Hippocampal formation (tissue), 2 donors: ENCODE results near the gene ZBTB20.
A peak's percentile ranks its signal among the peaks of the same experiment; 100 is the strongest.

Experiments used
- DNase-seq, 2 donors: peaks; one replicate each; lab custom pipeline; 2025; lab: John Stamatoyannopoulos, UW

The ZBTB20 gene

DNA sequence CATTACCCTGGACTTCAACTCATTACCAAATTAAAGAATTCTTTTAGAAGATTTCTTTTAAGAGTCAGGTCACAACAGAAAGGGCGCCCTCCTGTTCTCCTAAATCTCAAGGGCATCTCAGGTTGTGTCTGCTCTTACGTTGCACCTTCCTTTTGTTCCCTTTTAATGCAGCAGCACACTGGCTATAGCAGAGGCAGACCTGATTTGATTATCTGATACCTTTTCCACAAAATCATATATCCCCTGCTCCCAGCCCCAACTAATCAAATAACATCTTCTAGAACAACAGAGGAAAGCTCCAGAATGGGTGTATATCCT lies 813.2 kb downstream of the ZBTB20 start:
- no peak for DNase-seq

DNA sequence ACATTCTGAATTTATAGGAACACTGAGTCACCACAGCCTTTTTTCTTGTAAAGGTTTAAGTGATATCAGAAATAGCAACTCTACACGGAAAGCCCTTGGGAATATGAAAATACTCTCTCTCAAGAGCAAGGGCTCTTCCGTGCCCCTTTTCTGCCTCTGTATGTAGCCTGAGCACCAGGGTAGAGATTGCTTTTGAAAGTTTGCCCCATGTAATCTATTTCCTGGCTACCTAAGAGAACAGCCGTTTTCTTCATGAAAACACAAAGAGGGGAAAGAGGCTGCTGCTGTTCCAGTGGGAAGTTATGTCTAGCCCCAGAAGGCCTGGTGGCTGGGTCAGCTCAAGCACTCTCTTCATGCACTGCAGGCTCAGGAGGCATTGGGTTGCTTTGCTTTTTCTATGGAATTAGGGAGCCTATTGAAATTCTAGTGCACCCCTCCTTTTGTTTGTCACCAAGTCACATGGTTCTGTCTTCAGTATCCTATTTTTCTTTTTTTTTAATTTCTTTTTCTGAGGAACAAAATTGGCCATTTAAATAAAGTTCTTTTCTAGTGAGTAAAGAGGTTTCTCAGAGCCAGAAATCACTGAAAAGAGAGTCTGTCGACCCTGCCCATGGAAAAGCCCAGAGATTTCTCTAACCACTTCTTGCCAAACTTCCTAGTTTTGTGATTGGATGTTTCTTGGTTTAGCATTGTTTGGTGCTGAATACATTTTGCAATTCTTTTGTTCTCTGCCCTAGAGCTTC lies 813.7 kb downstream of the ZBTB20 start:
- peak in 1 of 2 donors; percentile 91 for DNase-seq

DNA sequence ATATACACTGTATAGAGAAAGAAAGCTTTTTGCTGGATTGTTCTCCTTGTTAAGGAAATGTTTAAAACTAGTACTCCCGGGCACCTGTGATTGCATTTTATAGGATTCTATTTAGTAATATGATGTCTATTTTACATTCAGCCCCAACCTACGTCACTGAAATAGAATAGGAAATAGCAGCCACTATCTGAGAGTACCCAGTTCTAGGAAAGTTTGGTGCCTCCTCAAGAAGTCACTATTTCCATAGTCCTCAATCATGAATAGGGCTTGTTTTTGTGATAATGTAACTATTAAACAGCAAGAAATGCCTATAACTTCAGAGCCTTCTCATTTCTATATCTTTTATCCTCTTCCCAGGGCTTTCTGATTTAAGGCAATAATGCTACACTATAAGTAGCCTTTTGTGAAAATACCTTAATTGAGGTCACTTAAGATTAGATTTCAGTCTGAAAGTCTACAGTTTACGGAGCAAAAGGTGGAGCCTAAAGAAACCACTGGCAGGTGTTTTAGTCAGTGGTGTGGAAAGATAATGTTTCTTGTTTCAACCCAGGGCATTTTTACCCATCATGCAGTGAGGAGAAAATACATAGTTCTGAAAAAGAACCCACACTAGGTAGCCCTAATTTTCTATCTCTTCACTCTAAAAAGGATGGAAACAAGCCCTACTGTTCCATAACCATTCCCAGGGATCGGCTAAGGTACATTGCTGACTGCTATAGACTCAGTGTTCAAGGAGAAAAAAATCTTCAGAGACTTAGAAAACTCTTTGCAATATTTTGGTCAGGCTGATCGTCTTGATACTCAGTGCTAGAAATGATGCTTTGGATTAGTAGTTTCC lies 814.5 kb downstream of the ZBTB20 start:
- no peak for DNase-seq

DNA sequence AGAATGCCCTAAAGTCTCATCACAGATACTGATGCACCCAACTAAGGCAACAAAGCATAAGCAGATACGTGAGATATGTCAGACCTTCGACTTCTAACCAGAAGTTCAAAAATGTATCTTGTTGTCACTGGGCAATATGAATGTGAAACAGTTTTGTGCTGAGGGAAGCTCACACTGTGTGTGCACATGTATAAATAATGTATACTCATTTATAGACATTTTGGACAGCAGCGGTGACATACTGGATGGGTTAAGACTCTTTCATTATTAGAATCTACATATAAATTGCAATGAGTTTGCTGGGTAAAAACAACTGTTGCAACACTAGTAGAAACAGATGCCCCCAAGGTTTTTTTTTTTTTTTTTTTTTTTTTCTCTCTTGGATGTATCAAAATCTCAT lies 815.4 kb downstream of the ZBTB20 start:
- DNase-seq = no peak

DNA sequence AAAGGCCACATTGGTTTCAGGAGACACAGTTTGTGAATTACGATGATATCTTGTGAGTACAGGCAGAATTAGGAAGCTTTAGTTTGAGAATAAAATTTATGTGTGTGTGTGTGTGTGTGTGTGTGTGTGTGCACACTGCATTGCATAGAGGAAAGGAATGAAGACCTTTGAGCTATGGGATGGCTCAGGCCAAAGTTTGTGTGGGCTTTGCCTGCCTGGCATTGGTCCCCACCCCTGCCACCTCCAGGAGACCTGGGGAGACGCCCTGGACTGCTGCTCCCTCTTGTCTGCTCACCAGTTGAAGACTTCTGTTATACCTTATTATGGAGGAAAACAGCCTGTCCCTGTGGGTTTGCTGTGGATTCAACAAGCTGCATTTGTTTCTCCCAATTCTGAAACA lies 816.1 kb downstream of the ZBTB20 start:
- DNase-seq = no peak

DNA sequence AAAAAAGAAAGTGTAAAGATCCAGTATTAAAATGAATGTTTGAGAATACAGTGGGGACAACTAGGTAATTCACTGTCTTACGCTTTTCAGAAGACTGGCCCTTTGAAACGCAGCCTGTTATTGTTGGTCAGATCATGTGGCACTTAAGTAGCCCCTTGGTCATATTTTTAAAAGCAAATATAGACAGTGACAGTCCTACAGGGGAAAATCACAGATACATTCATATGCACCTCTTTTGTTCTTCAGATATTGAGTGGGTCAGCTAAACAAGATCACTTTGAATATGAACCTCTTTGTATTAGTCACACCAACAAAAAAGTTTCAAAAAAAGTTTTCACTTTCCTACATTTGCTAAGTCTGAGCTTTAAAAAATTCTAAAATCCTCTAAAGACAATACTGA lies 817.3 kb downstream of the ZBTB20 start:
- DNase-seq = no peak

DNA sequence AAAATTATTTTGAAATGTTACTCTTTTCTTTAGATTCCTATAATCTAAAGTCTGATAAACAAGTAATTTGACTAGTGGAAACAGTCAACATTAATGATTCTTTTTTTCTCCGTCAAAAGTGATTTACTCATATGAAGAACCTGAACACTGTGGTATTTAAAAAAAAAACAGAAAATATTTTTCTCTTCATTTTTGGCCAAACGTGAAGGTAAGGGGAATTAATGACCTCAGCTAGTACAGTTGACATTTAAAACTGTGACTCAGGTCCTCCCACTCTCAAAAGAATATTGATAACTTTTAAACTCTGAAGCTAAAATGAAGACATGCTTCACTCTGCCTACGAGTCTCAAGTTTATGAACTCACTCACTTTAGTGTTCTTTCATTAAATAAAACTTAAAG lies 818.7 kb downstream of the ZBTB20 start:
- no peak for DNase-seq

DNA sequence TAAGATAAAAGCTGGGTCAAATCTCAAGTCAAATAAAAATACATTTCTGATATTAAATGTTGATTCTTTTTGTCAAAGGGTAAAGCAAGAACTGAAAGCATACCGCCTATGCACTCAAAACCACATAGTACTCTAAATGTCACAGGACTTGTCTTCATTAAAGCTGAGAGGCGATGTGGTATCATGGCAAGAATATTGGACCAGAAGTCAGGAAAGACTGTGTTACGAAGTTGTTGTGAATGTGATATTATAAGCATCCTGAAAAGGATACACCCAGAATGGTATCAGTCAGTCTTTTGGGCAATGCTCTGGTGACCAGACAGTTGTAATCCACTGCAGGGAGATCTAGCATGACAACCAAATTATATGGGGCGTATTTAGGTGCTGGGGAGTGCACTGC lies 819.4 kb downstream of the ZBTB20 start:
- DNase-seq = no peak

DNA sequence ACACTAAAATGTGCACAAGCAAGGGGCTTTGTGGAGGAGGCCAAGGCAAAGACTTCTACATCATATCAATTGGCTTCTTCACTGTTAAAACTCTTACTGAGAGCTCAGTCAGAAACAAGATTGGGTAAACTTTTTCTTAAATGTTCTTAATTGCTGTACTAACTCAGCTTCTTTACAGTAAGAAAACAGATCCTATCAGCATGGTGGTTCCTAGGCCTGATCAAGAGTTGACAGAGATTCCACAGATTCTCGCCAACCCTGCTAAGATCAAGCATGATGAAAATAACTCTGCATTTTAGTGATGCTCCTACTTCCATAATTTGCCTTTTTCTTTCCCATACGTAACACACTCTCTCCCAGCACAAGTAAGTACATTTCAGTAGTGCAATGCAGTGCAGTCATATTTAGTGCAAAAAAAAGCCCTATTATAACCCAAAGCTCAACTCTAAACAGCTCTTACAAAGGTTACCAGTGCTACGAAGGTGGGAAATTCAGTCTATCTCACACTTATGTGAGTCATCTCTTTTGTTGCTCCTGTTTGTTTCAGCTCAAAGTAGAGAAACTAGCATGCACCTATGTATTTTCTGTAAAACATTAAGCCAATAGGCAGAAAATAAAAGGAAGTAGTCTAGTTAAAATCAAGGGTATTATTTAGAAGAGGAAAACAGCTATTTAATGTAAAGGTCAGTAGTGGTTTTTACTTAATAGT lies 823.4 kb downstream of the ZBTB20 start:
- DNase-seq = no peak

DNA sequence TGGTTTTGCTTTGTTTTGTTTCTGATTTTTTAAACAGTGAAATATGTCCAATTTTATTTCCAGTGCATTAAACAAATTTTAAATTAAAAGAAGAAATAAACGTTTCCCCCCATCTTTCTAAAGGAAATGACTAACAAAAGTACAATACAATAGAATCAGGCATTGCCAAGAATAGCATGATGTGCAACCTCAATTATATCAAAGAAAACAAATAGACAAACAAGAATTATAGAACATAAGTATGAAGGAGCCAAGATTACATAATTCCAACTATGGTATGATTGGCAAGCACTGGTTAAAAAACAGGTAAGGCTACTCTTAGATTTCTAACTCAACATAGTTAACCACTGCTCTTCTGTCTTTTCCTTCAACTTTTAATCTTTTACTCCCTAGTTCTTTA lies 826.8 kb downstream of the ZBTB20 start:
- no peak for DNase-seq

DNA sequence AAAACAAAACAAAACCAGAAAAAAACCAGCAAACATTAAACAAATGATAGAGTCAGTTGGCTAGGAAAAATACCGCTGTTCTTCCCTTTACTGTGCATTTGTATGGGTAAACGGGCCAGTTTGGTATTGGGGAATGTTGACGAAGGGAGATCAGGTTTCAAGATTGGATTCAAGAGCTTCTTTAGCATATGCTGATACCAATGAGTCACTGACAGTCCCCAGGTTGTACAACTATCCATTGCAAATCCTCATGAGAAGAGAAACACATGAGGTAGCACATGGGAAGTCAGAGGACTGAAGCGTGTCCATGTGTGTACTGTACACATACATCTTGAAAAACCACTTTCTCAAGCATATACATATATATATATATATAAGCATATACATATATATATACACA lies 827.6 kb downstream of the ZBTB20 start:
- no peak for DNase-seq

DNA sequence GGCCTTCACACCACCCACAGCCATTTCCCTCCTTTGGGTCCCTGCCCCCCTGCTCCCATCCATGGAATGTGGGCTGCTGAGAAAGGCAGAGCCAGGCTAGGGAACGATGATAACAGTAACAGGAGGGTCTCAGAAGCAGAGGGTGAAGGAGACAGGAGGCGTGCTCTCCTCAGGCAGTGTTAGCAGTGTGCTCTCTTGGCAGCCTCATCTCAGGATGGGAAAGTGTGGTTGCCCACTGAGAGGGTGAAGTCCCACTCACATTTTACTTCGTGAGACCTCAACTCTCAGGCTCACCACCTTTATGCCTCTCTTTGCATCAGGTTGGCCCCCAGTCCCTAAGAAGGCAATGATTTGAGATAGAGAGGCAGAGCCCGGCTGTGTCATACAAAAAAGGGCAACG lies 828.8 kb downstream of the ZBTB20 start:
- DNase-seq = no peak

DNA sequence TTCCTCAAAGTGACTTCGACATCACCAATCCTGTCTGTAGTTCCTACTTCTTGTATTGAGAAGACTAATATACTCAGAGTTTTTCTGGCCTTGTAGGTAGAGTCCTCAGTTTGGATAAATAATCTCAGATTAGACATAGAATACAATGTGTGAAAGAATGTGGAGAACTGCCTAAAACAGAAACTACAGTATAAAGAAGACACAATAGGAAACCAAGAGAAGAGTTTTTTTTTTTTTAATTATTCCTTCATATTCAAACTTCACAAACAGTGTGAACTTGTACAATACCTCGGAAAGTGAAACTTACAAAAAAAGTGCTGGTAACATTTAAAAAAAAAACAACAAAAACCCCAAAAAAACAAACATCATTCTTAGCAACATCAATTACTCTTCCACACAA lies 832.8 kb downstream of the ZBTB20 start:
- DNase-seq = no peak

DNA sequence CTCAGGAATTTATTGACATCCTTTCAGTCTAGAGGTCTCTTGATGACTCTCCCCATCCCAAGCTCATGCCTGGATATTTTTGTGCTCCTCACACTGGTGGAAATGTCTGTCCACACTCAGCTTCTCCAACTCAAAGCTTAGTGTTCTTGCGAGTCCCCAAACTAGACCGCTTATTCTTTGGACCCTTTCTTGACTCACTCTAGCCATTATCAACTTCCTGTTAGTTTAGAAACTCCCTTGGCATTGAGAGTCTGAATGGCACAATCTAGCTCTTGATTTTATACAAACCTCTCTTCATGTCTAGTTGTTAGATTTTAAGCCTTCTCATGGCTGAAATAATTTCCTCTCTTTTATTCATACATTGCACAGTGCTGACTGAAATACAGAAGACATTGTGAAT lies 833.7 kb downstream of the ZBTB20 start:
- DNase-seq = no peak

DNA sequence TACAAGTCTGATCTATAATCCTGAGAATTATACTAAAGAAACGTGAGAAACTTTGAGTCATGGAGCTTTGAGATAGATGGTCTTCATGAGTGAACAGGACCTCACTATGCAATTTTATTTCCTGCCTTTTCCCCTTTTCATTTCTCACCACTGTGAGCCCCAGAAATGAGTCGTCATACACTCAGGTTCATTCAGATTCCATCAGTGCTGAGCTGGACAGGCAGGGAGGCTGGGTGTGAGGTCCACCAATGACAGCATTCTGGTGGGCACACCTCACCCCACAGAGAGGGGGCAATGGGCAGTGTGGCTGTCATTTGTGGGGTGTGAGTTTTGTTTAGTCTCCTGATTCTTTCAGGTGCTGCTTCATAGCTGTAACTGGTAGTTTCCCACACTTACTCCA lies 836.4 kb downstream of the ZBTB20 start:
- no peak for DNase-seq

DNA sequence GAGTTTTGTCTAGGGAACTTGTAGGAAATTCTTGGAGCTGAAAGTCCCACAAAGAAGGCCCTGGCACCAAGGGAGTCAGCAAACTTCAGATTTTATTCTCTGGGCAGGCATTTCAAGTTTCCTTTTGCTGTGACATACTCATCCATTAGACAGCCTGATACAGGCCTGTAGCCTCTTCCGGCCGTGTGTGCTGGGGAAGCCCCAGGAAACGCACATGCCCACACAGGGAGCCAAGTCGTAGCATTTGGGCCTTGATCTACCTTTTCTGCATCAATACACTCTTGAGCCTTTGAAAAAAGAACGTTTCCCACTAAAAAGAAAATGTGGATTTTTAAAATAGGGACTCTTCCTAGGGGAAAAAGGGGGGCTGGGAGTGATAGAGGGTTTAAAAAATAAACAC lies 838.3 kb downstream of the ZBTB20 start:
- DNase-seq = no peak

DNA sequence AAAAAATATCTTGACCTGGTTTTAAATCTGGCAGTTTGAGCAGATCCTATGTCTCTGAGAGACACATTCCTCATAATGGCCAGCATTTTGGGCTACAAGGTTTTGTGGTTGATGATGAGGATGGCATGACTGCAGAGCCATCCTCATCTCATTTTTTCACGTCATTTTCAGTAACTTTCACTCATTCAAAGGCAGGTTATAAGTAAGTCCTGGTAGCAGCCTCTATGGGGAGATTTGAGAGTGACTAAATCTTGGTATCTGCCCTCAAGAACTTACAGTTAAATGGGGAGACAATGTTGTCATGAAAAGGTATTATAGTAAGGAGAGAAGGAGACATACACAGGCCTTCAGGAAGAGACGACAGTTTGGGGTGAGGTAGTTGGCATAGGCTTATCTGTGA lies 838.7 kb downstream of the ZBTB20 start:
- DNase-seq = no peak

DNA sequence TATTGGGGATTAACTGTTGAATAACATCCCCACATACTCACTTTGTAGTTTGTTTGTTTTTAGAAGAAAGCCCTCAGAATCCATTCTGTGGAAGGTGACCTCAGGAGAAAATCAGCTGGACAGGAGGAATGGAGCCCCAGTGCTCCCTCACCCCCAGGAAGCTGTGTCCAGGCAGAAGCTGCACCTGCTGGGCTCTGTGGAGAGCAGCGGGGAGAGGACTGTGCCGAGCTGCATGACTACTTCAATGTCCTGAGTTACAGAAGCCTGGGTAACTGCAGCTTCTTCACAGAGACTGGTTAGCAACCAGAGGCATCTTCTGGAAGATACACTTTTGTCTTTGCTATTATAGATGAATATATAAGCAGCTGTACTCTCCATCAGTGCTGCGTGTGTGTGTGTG lies 839.3 kb downstream of the ZBTB20 start:
- DNase-seq = no peak

DNA sequence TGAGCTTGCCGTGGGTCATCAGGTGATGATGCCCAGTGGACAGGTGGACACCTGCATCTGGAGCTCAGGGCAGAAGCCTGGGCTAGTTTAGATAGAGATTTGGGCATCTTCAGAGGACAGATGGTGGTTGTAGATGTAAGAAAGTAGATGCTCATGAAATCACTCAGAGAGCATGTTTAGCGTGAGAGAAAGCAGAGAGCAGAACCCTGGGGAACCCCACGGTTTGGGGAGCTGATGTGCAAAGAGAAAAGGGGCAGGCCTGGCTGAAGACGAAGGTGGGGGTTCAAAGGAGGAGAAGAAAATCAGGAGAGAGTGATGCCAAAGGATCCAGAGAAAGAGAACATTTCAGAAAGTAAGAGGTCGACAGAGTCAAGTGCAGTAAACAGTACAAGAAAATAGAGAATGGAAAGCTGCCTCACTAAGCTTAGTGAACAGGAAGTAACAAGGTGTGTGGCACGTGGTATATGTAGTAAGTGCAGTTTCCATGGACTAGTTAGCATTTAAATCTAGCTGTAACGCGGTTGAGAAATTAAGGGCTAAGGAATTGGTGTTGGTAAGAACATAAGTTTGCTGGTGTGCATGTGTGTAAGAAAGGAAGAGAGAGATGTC lies 839.8 kb downstream of the ZBTB20 start:
- DNase-seq = no peak

DNA sequence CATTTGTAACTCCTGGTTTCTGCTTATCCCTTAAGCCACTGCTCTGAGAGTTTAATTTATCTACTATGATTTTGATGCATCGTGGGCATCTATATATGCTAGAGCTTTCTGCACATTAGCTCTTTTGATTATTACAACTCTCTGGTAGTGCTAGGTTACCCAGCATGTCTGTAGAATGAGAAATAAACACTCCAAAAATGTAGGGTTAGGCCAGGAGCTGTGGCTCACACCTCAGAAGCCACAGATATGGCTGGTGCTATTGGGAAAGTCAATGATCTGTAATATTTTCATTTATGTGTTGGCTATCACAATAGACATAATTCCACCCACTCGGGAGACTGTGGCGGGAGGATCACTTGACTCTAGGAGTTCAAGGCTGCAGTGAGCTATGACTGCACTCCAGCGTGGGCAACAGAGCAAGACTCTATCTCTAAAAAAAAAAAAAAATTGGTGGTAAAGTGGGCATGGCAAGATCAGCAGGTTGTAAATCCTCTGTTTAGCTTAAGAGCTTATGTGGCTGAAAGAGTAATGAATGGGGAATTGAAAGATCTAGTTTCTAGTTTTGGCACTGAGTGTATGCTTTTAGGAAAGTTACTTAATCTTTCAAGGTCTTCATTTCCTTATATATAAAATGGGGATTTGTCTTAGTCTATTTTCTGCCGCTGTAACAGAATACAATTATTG lies 847.0 kb downstream of the ZBTB20 start:
- no peak for DNase-seq

DNA sequence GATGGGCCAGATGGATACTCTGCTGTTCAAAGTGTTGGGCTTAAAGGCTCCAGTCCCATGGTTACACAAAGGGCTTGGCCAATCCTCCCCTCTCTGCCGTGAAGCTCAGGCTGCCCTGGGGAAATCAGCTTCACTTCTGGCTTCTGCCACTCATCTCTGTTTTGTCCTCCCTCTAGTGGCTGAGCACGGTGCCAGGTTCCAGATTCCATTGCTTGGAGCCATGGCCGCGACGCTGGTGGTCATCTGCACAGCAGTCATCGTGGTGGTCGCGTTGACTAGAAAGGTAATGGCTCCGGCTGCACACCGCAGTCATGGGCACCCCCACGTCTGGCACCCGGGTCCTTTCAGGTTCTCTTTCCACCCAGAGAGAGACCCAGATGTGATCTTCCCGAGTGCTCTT lies 847.7 kb downstream of the ZBTB20 start:
- DNase-seq = no peak

DNA sequence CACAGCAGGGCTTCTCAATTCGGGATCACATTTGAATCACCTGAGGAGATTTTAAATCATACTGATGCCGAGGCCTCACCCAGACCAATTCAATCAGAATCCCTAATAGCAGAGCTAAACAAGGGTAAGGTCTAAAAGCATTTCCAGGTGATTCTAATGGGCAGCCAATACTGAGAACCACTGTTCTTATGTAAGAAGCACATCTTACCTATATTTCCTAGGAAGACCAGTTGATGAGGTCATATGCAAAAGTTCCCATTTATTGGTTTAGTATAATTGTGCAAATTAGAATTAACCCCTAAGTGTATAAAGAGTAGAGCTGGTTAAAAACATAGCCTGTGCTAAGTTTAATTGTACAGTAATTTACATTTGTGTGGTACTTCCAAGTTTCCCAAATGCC lies 851.1 kb downstream of the ZBTB20 start:
- no peak for DNase-seq
